ENCODE measurements around the gene SLC24A3.

DNA sequence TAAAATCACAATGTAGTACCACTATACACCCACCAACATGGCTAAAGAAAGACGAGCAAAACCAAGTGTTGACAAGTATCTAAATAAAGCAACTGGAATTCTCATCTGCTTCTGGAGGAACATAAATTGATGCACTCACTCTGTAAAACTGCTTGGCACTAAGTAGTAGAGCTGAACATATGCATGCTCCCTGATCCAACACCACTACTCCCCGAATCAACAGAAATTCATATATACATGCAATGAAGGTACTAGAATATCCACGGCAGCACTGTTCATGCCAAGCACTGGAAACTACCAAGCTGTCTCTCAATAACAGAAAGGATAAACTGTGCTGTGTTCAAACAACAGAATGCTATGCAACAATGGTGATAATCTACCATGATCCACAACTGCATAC is 326.1 kb downstream of the SLC24A3 start:
- TF ChIP-seq, protein P1, sequence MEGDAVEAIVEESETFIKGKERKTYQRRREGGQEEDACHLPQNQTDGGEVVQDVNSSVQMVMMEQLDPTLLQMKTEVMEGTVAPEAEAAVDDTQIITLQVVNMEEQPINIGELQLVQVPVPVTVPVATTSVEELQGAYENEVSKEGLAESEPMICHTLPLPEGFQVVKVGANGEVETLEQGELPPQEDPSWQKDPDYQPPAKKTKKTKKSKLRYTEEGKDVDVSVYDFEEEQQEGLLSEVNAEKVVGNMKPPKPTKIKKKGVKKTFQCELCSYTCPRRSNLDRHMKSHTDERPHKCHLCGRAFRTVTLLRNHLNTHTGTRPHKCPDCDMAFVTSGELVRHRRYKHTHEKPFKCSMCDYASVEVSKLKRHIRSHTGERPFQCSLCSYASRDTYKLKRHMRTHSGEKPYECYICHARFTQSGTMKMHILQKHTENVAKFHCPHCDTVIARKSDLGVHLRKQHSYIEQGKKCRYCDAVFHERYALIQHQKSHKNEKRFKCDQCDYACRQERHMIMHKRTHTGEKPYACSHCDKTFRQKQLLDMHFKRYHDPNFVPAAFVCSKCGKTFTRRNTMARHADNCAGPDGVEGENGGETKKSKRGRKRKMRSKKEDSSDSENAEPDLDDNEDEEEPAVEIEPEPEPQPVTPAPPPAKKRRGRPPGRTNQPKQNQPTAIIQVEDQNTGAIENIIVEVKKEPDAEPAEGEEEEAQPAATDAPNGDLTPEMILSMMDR (IDR thresholded peaks at IDR 0.05) = no peak
- TF ChIP-seq POLR2AphosphoS5 (IDR thresholded peaks at IDR 0.05) = no peak
- no peak for TF ChIP-seq POLR2A (IDR thresholded peaks at IDR 0.05)

Measured in breast epithelium (tissue), 3 donors.